HCT116 (cell line): ENCODE measurements around the gene RGPD8. TPM values are rescaled to one million over a fixed set of nuclear protein-coding genes. Genes with fewer than 3 reads are reported as not detected.

Experiments
- ATAC-seq: fragments of 200-7000 bp; cut with Tn5 transposase; 2 replicates; pipeline ENCODE4 v1.9.1; 2020; ENCODE audit warnings: mild to moderate bottlenecking, moderate library complexity
- BruUV-seq: library from RNA; stranded (reverse); fragments of 400-500 nt; replicated peaks from 2 replicates; lab custom pipeline; 2021; lab: Mats Ljungman, UMichigan
- CTCF ChIA-PET: fragments of 300-600 bp; sonication (Branson Sonifier 250); formaldehyde crosslinking; loops from one replicate; lab custom pipeline; 2021; ENCODE audit warnings: antibody characterized with exemption; lab: Charles Lee
- POLR2A ChIA-PET: fragments of 300-600, 350-600 bp; sonication (Branson Sonifier 250); formaldehyde crosslinking; loops from one replicate; lab custom pipeline; 2021; ENCODE audit warnings: antibody characterized with exemption; lab: Charles Lee
- RAD21 ChIA-PET, 2 experiments: fragments of 300-600 bp; sonication (Branson Sonifier 250); formaldehyde crosslinking; loops; one replicate each; lab custom pipeline; 2023; ENCODE audit warnings: low total read pairs in 2 of 2; ENCODE audit not compliant: uncharacterized antibody in 2 of 2, unreplicated experiment in 2 of 2, low non-redundant PET in 1 of 2; lab: Charles Lee
- DNase-seq: peaks from one replicate; pipeline ENCODE4 v3.0.0-alpha.2; 2010; ENCODE audit warnings: low read depth, low spot score
- H2AFZ ChIP-seq: fragments of 200-600 bp; shearing (Covaris generic), sonication (generic); 2 replicates; pipeline ENCODE4 v1.6.1; 2017; ENCODE audit warnings: low read depth, mixed run types, mixed read lengths, antibody characterized with exemption, low read length; ENCODE audit not compliant: poor library complexity, severe bottlenecking
- H3K27ac ChIP-seq: 2 replicates; pipeline ENCODE4 v1.5.1; 2012; ENCODE audit warnings: low read depth, low read length
- H3K27me3 ChIP-seq: fragments of 200-600 bp; sonication (generic); 2 replicates; pipeline ENCODE4 v1.6.1; 2016; ENCODE audit warnings: mixed run types, low read length, mixed read lengths; ENCODE audit not compliant: insufficient read depth
- H3K36me3 ChIP-seq, 2 experiments: fragments of 200-500 bp in 1 of 2; fragments of 200-600 bp in 1 of 2; sonication (Bioruptor generic) in 1 of 2; sonication (generic) in 1 of 2; 2 replicates each; pipeline versions ENCODE4 v1.5.1 to v1.6.1; 2014 to 2016; ENCODE audit warnings: low read length in 2 of 2, inconsistent platforms in 1 of 2, mixed read lengths in 1 of 2, mixed run types in 1 of 2; ENCODE audit not compliant: insufficient read depth in 2 of 2, control insufficient read depth in 1 of 2
- H3K4me1 ChIP-seq, 2 experiments: fragments of 200-600 bp in 1 of 2; sonication (generic) in 1 of 2; 2 replicates each; pipeline versions ENCODE4 v1.5.1 to v1.6.1; 2012 to 2017; ENCODE audit warnings: low read length in 2 of 2, inconsistent platforms in 1 of 2, mild to moderate bottlenecking in 1 of 2, mixed read lengths in 1 of 2, mixed run types in 1 of 2, moderate library complexity in 1 of 2; ENCODE audit not compliant: insufficient read depth in 2 of 2, control insufficient read depth in 1 of 2
- H3K4me2 ChIP-seq: fragments of 200-600 bp; sonication (generic); 2 replicates; pipeline ENCODE4 v1.6.1; 2017; ENCODE audit warnings: mixed run types, low read length, mixed read lengths
- H3K4me3 ChIP-seq, 2 experiments: fragments of 200-600 bp in 1 of 2; sonication (generic) in 1 of 2; replicated peaks in 1 of 2; 2 replicates each; pipeline ENCODE4 v1.5.1; 2011 to 2016; ENCODE audit warnings: low read length in 2 of 2, control low read depth in 1 of 2, low read depth in 1 of 2, mild to moderate bottlenecking in 1 of 2, mixed read lengths in 1 of 2, mixed run types in 1 of 2
- H3K79me2 ChIP-seq: fragments of 200-600 bp; sonication (generic); 2 replicates; pipeline ENCODE4 v1.6.1; 2017; ENCODE audit warnings: mild to moderate bottlenecking, mixed run types, low read length, moderate library complexity, mixed read lengths; ENCODE audit not compliant: insufficient read depth
- H3K9ac ChIP-seq: fragments of 200-600 bp; sonication (generic); 2 replicates; pipeline ENCODE4 v1.6.1; 2016; ENCODE audit warnings: low read length, mixed read lengths
- H3K9me2 ChIP-seq: fragments of 200-600 bp; sonication (generic), shearing (Covaris generic); 2 replicates; pipeline ENCODE4 v1.6.1; 2017; ENCODE audit warnings: mixed run types, mild to moderate bottlenecking, moderate library complexity; ENCODE audit not compliant: insufficient read depth
- H3K9me3 ChIP-seq, 2 experiments: fragments of 200-500 bp in 1 of 2; fragments of 200-600 bp in 1 of 2; sonication (Bioruptor generic) in 1 of 2; sonication (generic) in 1 of 2; 2 replicates each; pipeline ENCODE4 v1.6.1; 2014 to 2017; ENCODE audit warnings: low read length in 2 of 2, mixed read lengths in 2 of 2, inconsistent platforms in 1 of 2, low read depth in 1 of 2, mild to moderate bottlenecking in 1 of 2, mixed run types in 1 of 2, moderate library complexity in 1 of 2; ENCODE audit not compliant: control insufficient read depth in 1 of 2, insufficient read depth in 1 of 2
- H4K20me1 ChIP-seq: fragments of 200-600 bp; sonication (generic), shearing (Covaris generic); 2 replicates; pipeline ENCODE4 v1.6.1; 2017; ENCODE audit warnings: mixed run types, mild to moderate bottlenecking, moderate library complexity; ENCODE audit not compliant: insufficient read depth
- EGR1 ChIP-seq: IDR thresholded peaks from 2 replicates; pipeline ENCODE4 v1.6.1; 2012; ENCODE audit warnings: low read depth
- EZH2phosphoT487 ChIP-seq: fragments of 200-600 bp; IDR thresholded peaks from 2 replicates; pipeline ENCODE4 v1.6.1; 2018; ENCODE audit warnings: antibody characterized with exemption, borderline replicate concordance
- MAX ChIP-seq: IDR thresholded peaks from 2 replicates; pipeline ENCODE4 v1.6.1; 2012
- SIN3A ChIP-seq: IDR thresholded peaks from 2 replicates; pipeline ENCODE4 v1.6.1; 2012; ENCODE audit warnings: low read depth
- intact Hi-C: fragments of 100-400 bp; cut with micrococcal nuclease; formaldehyde crosslinking; loops from 2 replicates; pipeline ENCODE4 v1.10.0; 2022
- total RNA-seq: library from RNA; stranded (reverse); gene quantifications from one replicate; pipeline ENCODE4 v1.2.1, GENCODE V29; 2021; ENCODE audit not compliant: unreplicated experiment

Gene RGPD8
- total RNA-seq, 1 experiment from 2014 or later = 11.0 TPM

GRCh38 chr2:112463256-112463655, 29.8 kb upstream of the RGPD8 start:
- no peak overlapping the region for H3K9ac ChIP-seq
- H3K27ac ChIP-seq = no peak overlapping the region
- H3K9me2 ChIP-seq = no peaks in the 10 kb centered on the region
- POLR2A ChIA-PET = no interaction called here
- no peaks in the 10 kb centered on the region for H3K9me3 ChIP-seq
- CTCF ChIA-PET = no interaction called here
- no peaks in the 10 kb centered on the region for H3K36me3 ChIP-seq
- TF ChIP-seq EZH2phosphoT487 = no peak
- no peak for TF ChIP-seq MAX
- TF ChIP-seq SIN3A = no peak
- no TSS peak for BruUV-seq
- H2AFZ ChIP-seq = no peak overlapping the region
- H3K79me2 ChIP-seq = no peaks in the 10 kb centered on the region
- RAD21 ChIA-PET = no interaction called here
- no peaks in the 10 kb centered on the region for H3K27me3 ChIP-seq
- no peak overlapping the region for H3K4me3 ChIP-seq
- no peak for ATAC-seq
- no peak for DNase-seq
- no peak overlapping the region for H3K4me2 ChIP-seq
- no peaks in the 10 kb centered on the region for H4K20me1 ChIP-seq
- intact Hi-C loops = no loop called here
- no peaks in the 10 kb centered on the region for H3K4me1 ChIP-seq

GRCh38 chr2:112462178-112462577, 28.7 kb upstream of the RGPD8 start:
- Histone ChIP-seq H3K4me2 (no peak overlapping the region), H3K36me3 (no peaks in the 10 kb centered on the region), H2AFZ (no peak overlapping the region), H3K9me2 (no peaks in the 10 kb centered on the region), H3K79me2 (no peaks in the 10 kb centered on the region), H3K9me3 (no peaks in the 10 kb centered on the region), H3K9ac (no peak overlapping the region), H3K4me3 (no peak overlapping the region), H3K27ac (no peak overlapping the region), H4K20me1 (no peaks in the 10 kb centered on the region), H3K27me3 (no peaks in the 10 kb centered on the region), H3K4me1 (no peaks in the 10 kb centered on the region)
- RAD21 ChIA-PET = no interaction called here
- intact Hi-C loops = no loop called here
- DNase-seq = no peak
- ATAC-seq = no peak
- no TSS peak for BruUV-seq
- CTCF ChIA-PET = no interaction called here
- no peak for TF ChIP-seq EGR1
- POLR2A ChIA-PET = no interaction called here
